ENCODE data around the gene TMEM69.

DNA sequence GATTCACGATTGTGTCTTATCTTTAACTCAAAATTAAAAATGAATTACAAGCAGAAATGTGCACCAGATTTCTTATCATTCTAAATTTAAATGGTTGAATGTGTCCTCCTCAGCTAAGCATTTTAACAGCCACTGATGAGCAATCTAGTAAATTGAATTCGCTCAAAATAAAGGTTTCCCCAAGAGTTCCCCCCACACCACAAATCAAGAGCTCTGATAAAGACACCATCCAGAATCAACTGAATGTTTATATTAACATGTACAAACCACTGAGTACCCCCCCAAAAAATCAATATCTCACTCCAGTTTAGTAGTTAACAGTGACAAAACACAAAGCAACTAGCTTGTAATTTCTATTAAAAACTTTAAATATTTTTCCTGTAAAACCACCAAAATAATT, 3.6 kb upstream of the TMEM69 start:
- TF ChIP-seq, protein P1, sequence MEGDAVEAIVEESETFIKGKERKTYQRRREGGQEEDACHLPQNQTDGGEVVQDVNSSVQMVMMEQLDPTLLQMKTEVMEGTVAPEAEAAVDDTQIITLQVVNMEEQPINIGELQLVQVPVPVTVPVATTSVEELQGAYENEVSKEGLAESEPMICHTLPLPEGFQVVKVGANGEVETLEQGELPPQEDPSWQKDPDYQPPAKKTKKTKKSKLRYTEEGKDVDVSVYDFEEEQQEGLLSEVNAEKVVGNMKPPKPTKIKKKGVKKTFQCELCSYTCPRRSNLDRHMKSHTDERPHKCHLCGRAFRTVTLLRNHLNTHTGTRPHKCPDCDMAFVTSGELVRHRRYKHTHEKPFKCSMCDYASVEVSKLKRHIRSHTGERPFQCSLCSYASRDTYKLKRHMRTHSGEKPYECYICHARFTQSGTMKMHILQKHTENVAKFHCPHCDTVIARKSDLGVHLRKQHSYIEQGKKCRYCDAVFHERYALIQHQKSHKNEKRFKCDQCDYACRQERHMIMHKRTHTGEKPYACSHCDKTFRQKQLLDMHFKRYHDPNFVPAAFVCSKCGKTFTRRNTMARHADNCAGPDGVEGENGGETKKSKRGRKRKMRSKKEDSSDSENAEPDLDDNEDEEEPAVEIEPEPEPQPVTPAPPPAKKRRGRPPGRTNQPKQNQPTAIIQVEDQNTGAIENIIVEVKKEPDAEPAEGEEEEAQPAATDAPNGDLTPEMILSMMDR (IDR thresholded peaks at IDR 0.05), result no peak
- no peak for TF ChIP-seq POLR2A (IDR thresholded peaks at IDR 0.05)
